ENCODE data around the gene CD83.

CD83 gene

GRCh38 chr6:14083751-14084150, 33.8 kb upstream of the CD83 start:
- DNase-seq, result no peak
- no peaks in the 10 kb centered on the region for H3K9me3 Mint-ChIP-seq
- no peak for ATAC-seq
- H3K4me3 Mint-ChIP-seq, result no peak overlapping the region
- peaks cover 6% of the 10 kb centered on the region for H3K27me3 Mint-ChIP-seq
- H3K27ac Mint-ChIP-seq, result peak overlapping the region in 1 of 2 donors; percentile 1
- peaks cover 34% of the 10 kb centered on the region for H3K4me1 Mint-ChIP-seq

- DNase-seq (no peak), ATAC-seq (no peak)
- Mint-ChIP-seq H3K27ac (no peak overlapping the region), H3K27me3 (peaks cover 6% of the 10 kb centered on the region), H3K9me3 (no peaks in the 10 kb centered on the region), H3K4me1 (peaks cover 32% of the 10 kb centered on the region), H3K4me3 (no peak overlapping the region)
These were observed 33.2 kb upstream of the CD83 start for GRCh38 chr6:14084388-14084787.

- Mint-ChIP-seq H3K9me3 (peaks cover 0 to 6% of the 10 kb centered on the region in 2 donors), H3K4me3 (no peak overlapping the region), H3K27ac (no peak overlapping the region), H3K4me1 (peaks cover 36% of the 10 kb centered on the region), H3K27me3 (peaks cover 6% of the 10 kb centered on the region)
- ATAC-seq (no peak), DNase-seq (no peak)
These were observed 32.3 kb upstream of the CD83 start for GRCh38 chr6:14085176-14085787.

GRCh38 chr6:14086701-14087100, 30.9 kb upstream of the CD83 start:
- Mint-ChIP-seq H3K27ac (no peak overlapping the region), H3K4me3 (no peak overlapping the region), H3K27me3 (peaks cover 6% of the 10 kb centered on the region), H3K4me1 (peaks cover 43% of the 10 kb centered on the region), H3K9me3 (peaks cover 0 to 6% of the 10 kb centered on the region in 2 donors)
- ATAC-seq (no peak), DNase-seq (no peak)

GRCh38 chr6:14088600-14089192, 28.9 kb upstream of the CD83 start:
- peaks cover 55% of the 10 kb centered on the region for H3K4me1 Mint-ChIP-seq
- DNase-seq, result no peak
- peak; percentile 40 for ATAC-seq
- peak overlapping the region in 1 of 2 donors; percentile 29 for H3K27ac Mint-ChIP-seq
- H3K4me3 Mint-ChIP-seq, result peak overlapping the region in 1 of 2 donors; percentile 7
- peaks cover 5 to 6% of the 10 kb centered on the region in 2 donors for H3K9me3 Mint-ChIP-seq
- H3K27me3 Mint-ChIP-seq, result peaks cover 6% of the 10 kb centered on the region

- no peak overlapping the region for H3K27ac Mint-ChIP-seq
- peak overlapping the region in 1 of 2 donors; percentile 7 for H3K4me3 Mint-ChIP-seq
- peaks cover 5 to 6% of the 10 kb centered on the region in 2 donors for H3K9me3 Mint-ChIP-seq
- H3K27me3 Mint-ChIP-seq, result peaks cover 6% of the 10 kb centered on the region
- H3K4me1 Mint-ChIP-seq, result peaks cover 60% of the 10 kb centered on the region
- ATAC-seq (peak; percentile 75), DNase-seq (no peak)
These were observed 28.3 kb upstream of the CD83 start for GRCh38 chr6:14089224-14089623.

- no peaks in the 10 kb centered on the region for H3K27me3 Mint-ChIP-seq
- DNase-seq (no peak), ATAC-seq (peak; percentile 51)
- H3K9me3 Mint-ChIP-seq, result peaks cover 5 to 6% of the 10 kb centered on the region in 2 donors
- peaks cover 70% of the 10 kb centered on the region for H3K4me1 Mint-ChIP-seq
- H3K4me3 Mint-ChIP-seq, result peak overlapping the region in 1 of 2 donors; percentile 14
- peak overlapping the region in 1 of 2 donors; percentile 31 for H3K27ac Mint-ChIP-seq
These were observed 26.1 kb upstream of the CD83 start for GRCh38 chr6:14091339-14091978.

GRCh38 chr6:14092316-14092715, 25.3 kb upstream of the CD83 start:
- no peak overlapping the region for H3K27ac Mint-ChIP-seq
- peaks cover 5 to 6% of the 10 kb centered on the region in 2 donors for H3K9me3 Mint-ChIP-seq
- DNase-seq (no peak), ATAC-seq (no peak)
- no peak overlapping the region for H3K4me3 Mint-ChIP-seq
- no peaks in the 10 kb centered on the region for H3K27me3 Mint-ChIP-seq
- H3K4me1 Mint-ChIP-seq, result peaks cover 74% of the 10 kb centered on the region

GRCh38 chr6:14092838-14093789, 24.5 kb upstream of the CD83 start:
- H3K4me3 Mint-ChIP-seq, result no peak overlapping the region

GRCh38 chr6:14094721-14095120, 22.9 kb upstream of the CD83 start:
- DNase-seq (no peak), ATAC-seq (no peak)
- Mint-ChIP-seq H3K27me3 (no peaks in the 10 kb centered on the region), H3K4me3 (peak overlapping the region; percentile 66 to 68), H3K27ac (peak overlapping the region in 1 of 2 donors; percentile 8), H3K9me3 (peaks cover 5% of the 10 kb centered on the region in 2 donors), H3K4me1 (peaks cover 64% of the 10 kb centered on the region)

More at GRCh38 chr6:14092838-14093789, 24.5 kb upstream of the CD83 start:
- Mint-ChIP-seq H3K27me3 (no peaks in the 10 kb centered on the region), H3K27ac (no peak overlapping the region), H3K4me1 (peaks cover 77% of the 10 kb centered on the region), H3K9me3 (peaks cover 5 to 6% of the 10 kb centered on the region in 2 donors)
- no peak for ATAC-seq
- no peak for DNase-seq

- peaks cover 64% of the 10 kb centered on the region for H3K4me1 Mint-ChIP-seq
- H3K9me3 Mint-ChIP-seq, result peaks cover 0 to 10% of the 10 kb centered on the region in 2 donors
- peak overlapping the region; percentile 31 to 49 for H3K27ac Mint-ChIP-seq
- no peaks in the 10 kb centered on the region for H3K27me3 Mint-ChIP-seq
- peak in 1 of 2 donors; percentile 29 for DNase-seq
- H3K4me3 Mint-ChIP-seq, result peak overlapping the region; percentile 34 to 49
- peak; percentile 68 for ATAC-seq
These were observed 22.1 kb upstream of the CD83 start for GRCh38 chr6:14095437-14095836.

- Mint-ChIP-seq H3K9me3 (peaks cover 0 to 9% of the 10 kb centered on the region in 2 donors), H3K4me1 (peaks cover 33% of the 10 kb centered on the region), H3K4me3 (no peak overlapping the region), H3K27me3 (no peaks in the 10 kb centered on the region), H3K27ac (peak overlapping the region in 1 of 2 donors; percentile 31)
- DNase-seq (no peak), ATAC-seq (no peak)
These were observed 17.4 kb upstream of the CD83 start for GRCh38 chr6:14100138-14100537.

GRCh38 chr6:14100966-14101365, 16.6 kb upstream of the CD83 start:
- no peak overlapping the region for H3K4me3 Mint-ChIP-seq
- no peak overlapping the region for H3K27ac Mint-ChIP-seq
- no peak for ATAC-seq
- H3K9me3 Mint-ChIP-seq, result peaks cover 0 to 15% of the 10 kb centered on the region in 2 donors
- H3K4me1 Mint-ChIP-seq, result peaks cover 24% of the 10 kb centered on the region
- no peaks in the 10 kb centered on the region for H3K27me3 Mint-ChIP-seq
- DNase-seq, result no peak

- DNase-seq (no peak), ATAC-seq (no peak)
- H3K4me3 Mint-ChIP-seq, result no peak overlapping the region
- H3K27ac Mint-ChIP-seq, result no peak overlapping the region
- peaks cover 6 to 17% of the 10 kb centered on the region in 2 donors for H3K9me3 Mint-ChIP-seq
- peaks cover 13% of the 10 kb centered on the region for H3K4me1 Mint-ChIP-seq
- H3K27me3 Mint-ChIP-seq, result no peaks in the 10 kb centered on the region
These were observed 15.2 kb upstream of the CD83 start for GRCh38 chr6:14102383-14102782.

GRCh38 chr6:14105547-14105946, 12.0 kb upstream of the CD83 start:
- Mint-ChIP-seq H3K27me3 (no peaks in the 10 kb centered on the region), H3K4me3 (no peak overlapping the region), H3K4me1 (peaks cover 35% of the 10 kb centered on the region), H3K9me3 (peaks cover 13 to 20% of the 10 kb centered on the region in 2 donors), H3K27ac (no peak overlapping the region)
- DNase-seq (no peak), ATAC-seq (no peak)

Data from stimulated activated naive CD8-positive, alpha-beta T cell treated with anti-CD3 and anti-CD28 coated beads, Interleukin-15, amount 100 ng/mL, for 72 hours (primary cell).